ENCODE results near the gene CWC27. TPM values are rescaled to one million over a fixed set of nuclear protein-coding genes. Genes with fewer than 3 reads are reported as not detected.

CWC27 gene
- total and polyA plus RNA-seq, 7 donors: 16.0 to 31.2 (median 19.3) TPM

- 45 to 64% (median 54%) methylated on average over 4 of the region's 4 CpGs for WGBS, 3 donors
- TF ChIP-seq CTCF (IDR thresholded peaks at IDR 0.05): no peak
- H3K27me3 ChIP-seq (ENCODE audit: insufficient read depth in 3 of 3, low read length in 2 of 3): no peaks in the 10 kb centered on the region
- no peak for DNase-seq
- H3K4me1 ChIP-seq: no peaks in the 10 kb centered on the region
- H3K27ac ChIP-seq: no peak overlapping the region
- no peaks in the 10 kb centered on the region for H3K36me3 ChIP-seq (ENCODE audit: insufficient read depth in 1 of 2, low read depth in 1 of 2)
- H3K9me3 ChIP-seq: no peaks in the 10 kb centered on the region
- no peak overlapping the region for H3K4me3 ChIP-seq
- intact Hi-C loops (cut with DNase I): no loop called here
- ATAC-seq: no peak
Observed at GRCh38 chr5:65012301-65012892, 243.7 kb downstream of the CWC27 start.

GRCh38 chr5:65013166-65013565, 244.4 kb downstream of the CWC27 start:
- no peaks in the 10 kb centered on the region for H3K27me3 ChIP-seq (ENCODE audit: insufficient read depth in 3 of 3, low read length in 2 of 3)
- no peak overlapping the region for H3K27ac ChIP-seq
- H3K4me3 ChIP-seq: no peak overlapping the region
- intact Hi-C loops (cut with DNase I): no loop called here
- H3K9me3 ChIP-seq: no peaks in the 10 kb centered on the region
- DNase-seq (no peak), ATAC-seq (no peak)
- no peak for TF ChIP-seq CTCF (IDR thresholded peaks at IDR 0.05)
- no peaks in the 10 kb centered on the region for H3K4me1 ChIP-seq
- no peaks in the 10 kb centered on the region for H3K36me3 ChIP-seq (ENCODE audit: insufficient read depth in 1 of 2, low read depth in 1 of 2)
- WGBS, 3 donors: 87 to 97% (median 94%) methylated on average over 1 of the region's 1 CpG

- ATAC-seq: no peak
- Histone ChIP-seq H3K36me3 (ENCODE audit: insufficient read depth in 1 of 2, low read depth in 1 of 2) (no peaks in the 10 kb centered on the region), H3K4me3 (no peak overlapping the region), H3K4me1 (no peaks in the 10 kb centered on the region), H3K9me3 (no peaks in the 10 kb centered on the region), H3K27ac (no peak overlapping the region), H3K27me3 (ENCODE audit: insufficient read depth in 3 of 3, low read length in 2 of 3) (no peaks in the 10 kb centered on the region)
- WGBS, 3 donors: 41 to 45% (median 45%) methylated on average over 2 of the region's 2 CpGs
- TF ChIP-seq CTCF (IDR thresholded peaks at IDR 0.05): no peak
- no peak for DNase-seq
- intact Hi-C loops (cut with DNase I): no loop called here
Observed at GRCh38 chr5:65014769-65015168, 246.0 kb downstream of the CWC27 start.

- H3K27ac ChIP-seq: no peak overlapping the region
- H3K4me1 ChIP-seq: no peaks in the 10 kb centered on the region
- H3K4me3 ChIP-seq: no peak overlapping the region
- WGBS, 3 donors: 86 to 91% (median 90%) methylated on average over 3 of the region's 3 CpGs
- H3K36me3 ChIP-seq (ENCODE audit: insufficient read depth in 1 of 2, low read depth in 1 of 2): no peaks in the 10 kb centered on the region
- H3K9me3 ChIP-seq: no peaks in the 10 kb centered on the region
- H3K27me3 ChIP-seq (ENCODE audit: insufficient read depth in 3 of 3, low read length in 2 of 3): no peaks in the 10 kb centered on the region
- intact Hi-C loops (cut with DNase I): no loop called here
- DNase-seq (no peak), ATAC-seq (no peak)
- no peak for TF ChIP-seq CTCF (IDR thresholded peaks at IDR 0.05)
Observed at GRCh38 chr5:65015767-65016166, 247.0 kb downstream of the CWC27 start.

GRCh38 chr5:65017636-65018035, 248.9 kb downstream of the CWC27 start:
- no peak for ATAC-seq

More at GRCh38 chr5:65017636-65018035, 248.9 kb downstream of the CWC27 start:
- H3K4me1 ChIP-seq: no peaks in the 10 kb centered on the region
- no peak overlapping the region for H3K27ac ChIP-seq
- H3K27me3 ChIP-seq (ENCODE audit: insufficient read depth in 3 of 3, low read length in 2 of 3): no peaks in the 10 kb centered on the region
- no peak for DNase-seq
- H3K36me3 ChIP-seq (ENCODE audit: insufficient read depth in 1 of 2, low read depth in 1 of 2): no peaks in the 10 kb centered on the region
- H3K4me3 ChIP-seq: no peak overlapping the region
- no peak for TF ChIP-seq CTCF (IDR thresholded peaks at IDR 0.05)
- H3K9me3 ChIP-seq: no peaks in the 10 kb centered on the region
- intact Hi-C loops (cut with DNase I): no loop called here

Data from psoas muscle (tissue), 8 donors.